SK-N-SH treated with all-trans-retinoic acid at 6 μM for 48 hours (cell line): Measurements from ENCODE around the gene TGIF2.

Experiments
- ATAC-seq: fragments of 200-7000 bp; cut with Tn5 transposase; 3 replicates; pipeline ENCODE4 v1.9.1; 2020; ENCODE audit warnings: mild to moderate bottlenecking, moderate library complexity
- ARNTL ChIP-seq: fragments of 450-650 bp; formaldehyde crosslinking; IDR thresholded peaks from 2 replicates; pipeline ENCODE4 v1.5.0; 2020; ENCODE audit warnings: low read depth, mild to moderate bottlenecking, moderate library complexity, borderline replicate concordance
- BACH2 ChIP-seq: fragments of 250-450 bp; sonication (Bioruptor Pico); IDR thresholded peaks from 2 replicates; pipeline ENCODE4 v1.9.0; 2021; ENCODE audit warnings: mild to moderate bottlenecking, borderline replicate concordance
- CSDC2 ChIP-seq: fragments of 250-450 bp; sonication (Bioruptor Pico); IDR thresholded peaks from 2 replicates; pipeline ENCODE4 v1.5.0; 2020; ENCODE audit warnings: mild to moderate bottlenecking, moderate library complexity
- ESRRG ChIP-seq: fragments of 250-450 bp; sonication (Bioruptor Pico); IDR thresholded peaks from 2 replicates; pipeline ENCODE4 v1.6.1; 2021; ENCODE audit warnings: mild to moderate bottlenecking
- GLIS3 ChIP-seq: fragments of 250-450 bp; sonication (Bioruptor Pico); IDR thresholded peaks from 2 replicates; pipeline ENCODE4 v1.5.0; 2020; ENCODE audit warnings: mild to moderate bottlenecking, moderate library complexity
- ISL1 ChIP-seq: fragments of 250-450 bp; sonication (Bioruptor Pico); IDR thresholded peaks from 2 replicates; pipeline ENCODE4 v2.1.2; 2022; ENCODE audit warnings: mild to moderate bottlenecking, moderate library complexity
- OSR1 ChIP-seq: fragments of 250-450 bp; sonication (Bioruptor Pico); IDR thresholded peaks from 2 replicates; pipeline ENCODE4 v1.8.0; 2022; ENCODE audit warnings: moderate library complexity, mild to moderate bottlenecking, inconsistent platforms
- PPARA ChIP-seq: fragments of 250-450 bp; sonication (Bioruptor Pico); IDR thresholded peaks from 2 replicates; pipeline ENCODE4 v1.5.0; 2020; ENCODE audit warnings: mild to moderate bottlenecking, borderline replicate concordance
- RARB ChIP-seq: fragments of 250-450 bp; sonication (Bioruptor Pico); IDR thresholded peaks from 2 replicates; pipeline ENCODE4 v1.8.0; 2021; ENCODE audit warnings: mild to moderate bottlenecking, moderate library complexity
- SNAI2 ChIP-seq: fragments of 250-450 bp; sonication (Bioruptor Pico); IDR thresholded peaks from 2 replicates; pipeline ENCODE4 v1.5.0; 2020; ENCODE audit warnings: mild to moderate bottlenecking, moderate library complexity
- TCF4 ChIP-seq: fragments of 250-450 bp; sonication (Bioruptor Pico); IDR thresholded peaks from 2 replicates; pipeline ENCODE4 v1.8.0; 2021; ENCODE audit warnings: mild to moderate bottlenecking, moderate library complexity, borderline replicate concordance
- ZC3H10 ChIP-seq: fragments of 250-450 bp; sonication (Bioruptor Pico); IDR thresholded peaks from 2 replicates; pipeline ENCODE4 v1.5.1; 2021; ENCODE audit warnings: mild to moderate bottlenecking, moderate library complexity
- ZFP3 ChIP-seq: fragments of 250-450 bp; sonication (Bioruptor Pico); IDR thresholded peaks from 2 replicates; pipeline ENCODE4 v1.5.0; 2020; ENCODE audit warnings: mild to moderate bottlenecking, moderate library complexity
- ZFP30 ChIP-seq: fragments of 450-650 bp; formaldehyde crosslinking; IDR thresholded peaks from 2 replicates; pipeline ENCODE4 v1.5.0; 2022; ENCODE audit warnings: mild to moderate bottlenecking, moderate library complexity
- ZNF565 ChIP-seq: fragments of 450-650 bp; formaldehyde crosslinking; conservative IDR thresholded peaks from 2 replicates; pipeline ENCODE4 v1.5.0; 2020; ENCODE audit warnings: low read depth, mild to moderate bottlenecking, moderate library complexity
- ZNF70 ChIP-seq: fragments of 450-650 bp; formaldehyde crosslinking; IDR thresholded peaks from 2 replicates; pipeline ENCODE4 v1.5.0; 2020; ENCODE audit warnings: mild to moderate bottlenecking, moderate library complexity
- ZNF8 ChIP-seq: fragments of 450-650 bp; formaldehyde crosslinking; IDR thresholded peaks from 2 replicates; pipeline ENCODE4 v1.5.0; 2020; ENCODE audit warnings: mild to moderate bottlenecking, moderate library complexity
- TF ChIP-seq, protein P1 (sequence below): fragments of 250-450 bp; sonication (Bioruptor Pico); IDR thresholded peaks from 2 replicates; pipeline ENCODE4 v1.8.0; 2020; ENCODE audit warnings: mild to moderate bottlenecking, moderate library complexity, borderline replicate concordance
- TF ChIP-seq, protein P2 (sequence below): fragments of 250-450 bp; sonication (Bioruptor Pico); IDR thresholded peaks from 2 replicates; pipeline ENCODE4 v1.5.0; 2020; ENCODE audit warnings: mild to moderate bottlenecking, moderate library complexity
- TF ChIP-seq, protein P3 (sequence below): fragments of 250-450 bp; sonication (Bioruptor Pico); IDR thresholded peaks from 2 replicates; pipeline ENCODE4 v1.5.1; 2020; ENCODE audit warnings: low read depth, mild to moderate bottlenecking, moderate library complexity
- TF ChIP-seq, protein P4 (sequence below): fragments of 250-450 bp; sonication (Bioruptor Pico); IDR thresholded peaks from 2 replicates; pipeline ENCODE4 v1.8.0; 2021; ENCODE audit warnings: low read depth, mild to moderate bottlenecking, moderate library complexity, borderline replicate concordance

TGIF2 gene

DNA sequence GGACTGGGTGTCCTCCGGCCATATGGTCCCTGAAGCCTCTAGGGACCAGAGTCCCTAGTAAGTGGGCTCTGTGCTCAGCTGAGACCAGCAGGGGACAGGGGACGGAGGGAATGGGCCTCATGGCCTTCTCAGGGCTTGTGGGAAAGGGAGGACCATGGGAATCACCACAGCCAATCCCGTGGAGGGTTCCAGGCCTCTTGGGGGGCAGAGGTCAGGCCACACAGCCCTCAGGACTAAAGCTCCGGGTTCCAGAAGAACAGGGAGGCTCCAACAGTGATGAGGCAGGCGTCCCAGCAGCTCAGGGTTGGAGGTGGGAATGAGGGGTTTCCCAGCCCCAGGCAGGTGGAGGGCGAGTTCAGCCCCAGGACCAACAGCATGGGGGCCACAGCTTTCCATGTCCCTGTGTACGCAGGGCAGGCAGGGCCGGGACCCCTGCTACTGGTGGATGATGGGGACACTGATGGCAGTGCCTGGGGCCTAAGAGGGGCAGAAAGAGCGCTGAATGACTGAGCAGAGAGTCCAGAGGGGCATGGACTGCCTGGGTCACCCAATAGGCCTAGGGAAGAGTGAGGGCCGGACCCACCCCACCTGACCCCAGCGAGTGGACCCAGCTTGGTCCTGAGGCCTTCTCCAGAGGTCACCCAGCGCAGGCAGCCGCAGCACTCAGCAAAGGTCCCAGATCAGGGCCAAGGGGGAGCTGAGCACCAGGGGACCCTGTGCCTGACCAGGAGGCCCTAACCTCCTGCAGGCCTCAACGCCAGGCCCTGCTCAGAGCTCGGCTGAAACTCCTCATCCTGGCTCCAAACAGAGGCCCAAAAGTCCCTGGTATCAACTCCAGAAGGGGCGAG, 23.2 kb upstream of the TGIF2 start:
- ATAC-seq, result no peak
- TF ChIP-seq RARB (CRISPR knock-in tag), result no peak
- no peak for TF ChIP-seq PPARA (CRISPR knock-in tag)
- no peak for TF ChIP-seq ARNTL (CRISPR knock-in tag)
- no peak for TF ChIP-seq ZNF565
- no peak for TF ChIP-seq BACH2 (CRISPR knock-in tag)
- no peak for TF ChIP-seq TCF4 (CRISPR knock-in tag)
- TF ChIP-seq ZC3H10 (CRISPR knock-in tag), result no peak
- TF ChIP-seq, protein P1, sequence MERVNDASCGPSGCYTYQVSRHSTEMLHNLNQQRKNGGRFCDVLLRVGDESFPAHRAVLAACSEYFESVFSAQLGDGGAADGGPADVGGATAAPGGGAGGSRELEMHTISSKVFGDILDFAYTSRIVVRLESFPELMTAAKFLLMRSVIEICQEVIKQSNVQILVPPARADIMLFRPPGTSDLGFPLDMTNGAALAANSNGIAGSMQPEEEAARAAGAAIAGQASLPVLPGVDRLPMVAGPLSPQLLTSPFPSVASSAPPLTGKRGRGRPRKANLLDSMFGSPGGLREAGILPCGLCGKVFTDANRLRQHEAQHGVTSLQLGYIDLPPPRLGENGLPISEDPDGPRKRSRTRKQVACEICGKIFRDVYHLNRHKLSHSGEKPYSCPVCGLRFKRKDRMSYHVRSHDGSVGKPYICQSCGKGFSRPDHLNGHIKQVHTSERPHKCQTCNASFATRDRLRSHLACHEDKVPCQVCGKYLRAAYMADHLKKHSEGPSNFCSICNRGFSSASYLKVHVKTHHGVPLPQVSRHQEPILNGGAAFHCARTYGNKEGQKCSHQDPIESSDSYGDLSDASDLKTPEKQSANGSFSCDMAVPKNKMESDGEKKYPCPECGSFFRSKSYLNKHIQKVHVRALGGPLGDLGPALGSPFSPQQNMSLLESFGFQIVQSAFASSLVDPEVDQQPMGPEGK (CRISPR knock-in tag), result no peak
- no peak for TF ChIP-seq ESRRG (CRISPR knock-in tag)
- TF ChIP-seq ZNF8 (CRISPR knock-in tag), result no peak
- TF ChIP-seq CSDC2, result no peak
- TF ChIP-seq, protein P2, sequence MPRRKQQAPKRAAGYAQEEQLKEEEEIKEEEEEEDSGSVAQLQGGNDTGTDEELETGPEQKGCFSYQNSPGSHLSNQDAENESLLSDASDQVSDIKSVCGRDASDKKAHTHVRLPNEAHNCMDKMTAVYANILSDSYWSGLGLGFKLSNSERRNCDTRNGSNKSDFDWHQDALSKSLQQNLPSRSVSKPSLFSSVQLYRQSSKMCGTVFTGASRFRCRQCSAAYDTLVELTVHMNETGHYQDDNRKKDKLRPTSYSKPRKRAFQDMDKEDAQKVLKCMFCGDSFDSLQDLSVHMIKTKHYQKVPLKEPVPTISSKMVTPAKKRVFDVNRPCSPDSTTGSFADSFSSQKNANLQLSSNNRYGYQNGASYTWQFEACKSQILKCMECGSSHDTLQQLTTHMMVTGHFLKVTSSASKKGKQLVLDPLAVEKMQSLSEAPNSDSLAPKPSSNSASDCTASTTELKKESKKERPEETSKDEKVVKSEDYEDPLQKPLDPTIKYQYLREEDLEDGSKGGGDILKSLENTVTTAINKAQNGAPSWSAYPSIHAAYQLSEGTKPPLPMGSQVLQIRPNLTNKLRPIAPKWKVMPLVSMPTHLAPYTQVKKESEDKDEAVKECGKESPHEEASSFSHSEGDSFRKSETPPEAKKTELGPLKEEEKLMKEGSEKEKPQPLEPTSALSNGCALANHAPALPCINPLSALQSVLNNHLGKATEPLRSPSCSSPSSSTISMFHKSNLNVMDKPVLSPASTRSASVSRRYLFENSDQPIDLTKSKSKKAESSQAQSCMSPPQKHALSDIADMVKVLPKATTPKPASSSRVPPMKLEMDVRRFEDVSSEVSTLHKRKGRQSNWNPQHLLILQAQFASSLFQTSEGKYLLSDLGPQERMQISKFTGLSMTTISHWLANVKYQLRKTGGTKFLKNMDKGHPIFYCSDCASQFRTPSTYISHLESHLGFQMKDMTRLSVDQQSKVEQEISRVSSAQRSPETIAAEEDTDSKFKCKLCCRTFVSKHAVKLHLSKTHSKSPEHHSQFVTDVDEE (CRISPR knock-in tag), result no peak
- no peak for TF ChIP-seq OSR1
- TF ChIP-seq ZFP30 (CRISPR knock-in tag), result no peak
- TF ChIP-seq GLIS3 (CRISPR knock-in tag), result no peak
- TF ChIP-seq, protein P3, sequence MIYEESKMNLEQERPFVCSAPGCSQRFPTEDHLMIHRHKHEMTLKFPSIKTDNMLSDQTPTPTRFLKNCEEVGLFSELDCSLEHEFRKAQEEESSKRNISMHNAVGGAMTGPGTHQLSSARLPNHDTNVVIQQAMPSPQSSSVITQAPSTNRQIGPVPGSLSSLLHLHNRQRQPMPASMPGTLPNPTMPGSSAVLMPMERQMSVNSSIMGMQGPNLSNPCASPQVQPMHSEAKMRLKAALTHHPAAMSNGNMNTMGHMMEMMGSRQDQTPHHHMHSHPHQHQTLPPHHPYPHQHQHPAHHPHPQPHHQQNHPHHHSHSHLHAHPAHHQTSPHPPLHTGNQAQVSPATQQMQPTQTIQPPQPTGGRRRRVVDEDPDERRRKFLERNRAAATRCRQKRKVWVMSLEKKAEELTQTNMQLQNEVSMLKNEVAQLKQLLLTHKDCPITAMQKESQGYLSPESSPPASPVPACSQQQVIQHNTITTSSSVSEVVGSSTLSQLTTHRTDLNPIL, result no peak

DNA sequence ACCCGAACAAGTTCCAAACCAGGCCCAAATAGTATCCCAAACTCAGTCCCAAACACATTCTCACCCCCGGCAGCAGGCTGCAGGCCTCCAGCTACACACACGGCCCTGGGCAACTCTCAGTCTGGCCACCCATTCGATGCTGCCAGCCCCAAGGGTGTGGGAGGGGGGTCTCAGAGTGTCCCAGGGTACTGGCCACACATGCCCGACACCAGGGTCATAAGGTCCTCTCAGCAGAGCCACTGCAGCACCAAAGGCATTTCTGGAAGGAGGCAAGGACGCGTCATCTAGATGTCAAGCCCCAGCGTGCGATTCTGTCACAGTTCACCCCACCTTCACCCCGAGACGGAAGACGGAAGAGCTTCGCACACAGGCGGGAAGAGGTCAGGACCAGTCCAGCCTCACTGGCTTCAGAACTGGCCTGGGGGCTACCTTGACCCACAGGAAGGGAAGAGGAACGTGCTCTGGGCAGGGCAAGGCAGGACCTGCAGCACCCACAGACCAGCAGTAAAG, 22.6 kb upstream of the TGIF2 start:
- no peak for ATAC-seq
- TF ChIP-seq GLIS3 (CRISPR knock-in tag) (no peak), ZNF70 (no peak), TCF4 (CRISPR knock-in tag) (no peak)
- TF ChIP-seq, all 23 proteins: peak for 0

DNA sequence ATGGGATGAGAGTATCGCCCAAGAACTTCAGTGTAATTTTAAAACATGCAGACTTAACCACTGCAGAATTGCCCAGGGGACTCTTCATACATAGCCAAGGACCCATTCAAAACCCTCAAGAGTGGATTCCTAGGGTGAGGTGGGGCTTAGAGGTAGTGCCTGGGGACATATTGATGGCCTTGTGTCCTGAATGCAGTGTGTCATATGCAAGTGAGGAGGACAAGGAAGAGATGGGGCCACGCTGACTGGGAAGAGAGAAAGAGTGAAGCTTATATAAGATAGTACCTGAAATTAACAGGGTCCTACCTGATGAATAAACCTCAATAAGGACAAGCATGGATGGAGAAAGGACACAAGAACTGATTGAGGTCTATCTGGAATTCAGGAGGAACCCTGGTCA, 18.1 kb upstream of the TGIF2 start:
- no peak for ATAC-seq
- TF ChIP-seq ZFP3 (CRISPR knock-in tag), result no peak
- TF ChIP-seq TCF4 (CRISPR knock-in tag), result no peak
- no peak for TF ChIP-seq GLIS3 (CRISPR knock-in tag)
- no peak for TF ChIP-seq BACH2 (CRISPR knock-in tag)
- TF ChIP-seq CSDC2, result no peak
- TF ChIP-seq ESRRG (CRISPR knock-in tag), result no peak
- TF ChIP-seq ZFP30 (CRISPR knock-in tag), result no peak
- TF ChIP-seq, protein P4, sequence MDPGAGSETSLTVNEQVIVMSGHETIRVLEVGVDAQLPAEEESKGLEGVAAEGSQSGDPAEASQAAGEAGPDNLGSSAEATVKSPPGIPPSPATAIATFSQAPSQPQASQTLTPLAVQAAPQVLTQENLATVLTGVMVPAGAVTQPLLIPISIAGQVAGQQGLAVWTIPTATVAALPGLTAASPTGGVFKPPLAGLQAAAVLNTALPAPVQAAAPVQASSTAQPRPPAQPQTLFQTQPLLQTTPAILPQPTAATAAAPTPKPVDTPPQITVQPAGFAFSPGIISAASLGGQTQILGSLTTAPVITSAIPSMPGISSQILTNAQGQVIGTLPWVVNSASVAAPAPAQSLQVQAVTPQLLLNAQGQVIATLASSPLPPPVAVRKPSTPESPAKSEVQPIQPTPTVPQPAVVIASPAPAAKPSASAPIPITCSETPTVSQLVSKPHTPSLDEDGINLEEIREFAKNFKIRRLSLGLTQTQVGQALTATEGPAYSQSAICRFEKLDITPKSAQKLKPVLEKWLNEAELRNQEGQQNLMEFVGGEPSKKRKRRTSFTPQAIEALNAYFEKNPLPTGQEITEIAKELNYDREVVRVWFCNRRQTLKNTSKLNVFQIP, result no peak
- TF ChIP-seq ISL1, result no peak

DNA sequence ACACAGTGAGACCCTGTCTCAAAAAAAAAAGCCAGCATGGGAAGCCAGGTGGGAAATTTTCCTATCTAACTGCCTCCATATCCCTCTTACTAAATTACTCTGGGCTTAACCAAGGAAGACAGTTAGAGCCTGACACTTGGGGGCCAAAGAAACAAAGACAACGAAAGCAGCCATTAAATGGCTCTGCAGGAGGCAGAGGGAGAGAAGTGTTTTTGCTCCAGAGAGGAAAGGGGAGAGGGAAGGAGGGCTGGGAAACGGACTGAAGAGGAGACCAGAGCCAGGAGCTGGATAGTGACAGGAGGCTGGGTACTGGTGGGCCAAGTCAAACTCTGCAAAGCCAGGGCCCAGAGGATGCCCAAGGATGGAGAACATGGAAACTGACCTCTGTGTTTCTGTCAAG, 10.7 kb upstream of the TGIF2 start:
- no peak for TF ChIP-seq SNAI2 (CRISPR knock-in tag)
- ATAC-seq, result no peak
